ENCODE results near the gene GNB3. TPM values are rescaled to one million over a fixed set of nuclear protein-coding genes. Genes with fewer than 3 reads are reported as not detected.
A peak's percentile ranks its signal among the peaks of the same experiment; 100 is the strongest.

The GNB3 gene
- polyA plus RNA-seq, 1 donor = 5.9 TPM

- Histone ChIP-seq H3K27ac (ENCODE audit: low read length) (peak overlapping the region; percentile 87), H3K36me3 (ENCODE audit: control insufficient read depth, insufficient read depth, low read length) (peaks cover 23% of the 10 kb centered on the region), H3K4me1 (ENCODE audit: control insufficient read depth, insufficient read depth, low read length) (peaks cover 24% of the 10 kb centered on the region), H3K4me3 (ENCODE audit: low read length) (peak overlapping the region; percentile 97), H3K27me3 (ENCODE audit: control insufficient read depth, insufficient read depth, low read length) (no peaks in the 10 kb centered on the region), H3K9me3 (ENCODE audit: control insufficient read depth, low read depth, low read length) (no peaks in the 10 kb centered on the region)
- WGBS (ENCODE audit: insufficient coverage, low lambda C conversion rate) = no CpG with 5 or more reads among the region's 71 CpGs
- peak; percentile 61 to 85 for DNase-seq
Measured at GRCh38 chr12:6828781-6829535, 11.8 kb upstream of the GNB3 start.

GRCh38 chr12:6829536-6830220, 11.0 kb upstream of the GNB3 start:
- Histone ChIP-seq H3K4me3 (ENCODE audit: low read length) (peak overlapping the region; percentile 97), H3K4me1 (ENCODE audit: control insufficient read depth, insufficient read depth, low read length) (peaks cover 25% of the 10 kb centered on the region), H3K36me3 (ENCODE audit: control insufficient read depth, insufficient read depth, low read length) (peaks cover 23% of the 10 kb centered on the region), H3K9me3 (ENCODE audit: control insufficient read depth, low read depth, low read length) (no peaks in the 10 kb centered on the region), H3K27ac (ENCODE audit: low read length) (peak overlapping the region; percentile 87), H3K27me3 (ENCODE audit: control insufficient read depth, insufficient read depth, low read length) (no peaks in the 10 kb centered on the region)
- no peak for DNase-seq
- 60% methylated on average over 2 of the region's 19 CpGs for WGBS (ENCODE audit: insufficient coverage, low lambda C conversion rate)

- Histone ChIP-seq H3K27ac (ENCODE audit: low read length) (no peak overlapping the region), H3K4me3 (ENCODE audit: low read length) (peak overlapping the region; percentile 97), H3K4me1 (ENCODE audit: control insufficient read depth, insufficient read depth, low read length) (peaks cover 23% of the 10 kb centered on the region), H3K27me3 (ENCODE audit: control insufficient read depth, insufficient read depth, low read length) (no peaks in the 10 kb centered on the region), H3K9me3 (ENCODE audit: control insufficient read depth, low read depth, low read length) (no peaks in the 10 kb centered on the region), H3K36me3 (ENCODE audit: control insufficient read depth, insufficient read depth, low read length) (peaks cover 23% of the 10 kb centered on the region)
- DNase-seq = no peak
- WGBS (ENCODE audit: insufficient coverage, low lambda C conversion rate) = no CpG with 5 or more reads among the region's 11 CpGs
Measured at GRCh38 chr12:6830286-6830890, 10.3 kb upstream of the GNB3 start.

DNA sequence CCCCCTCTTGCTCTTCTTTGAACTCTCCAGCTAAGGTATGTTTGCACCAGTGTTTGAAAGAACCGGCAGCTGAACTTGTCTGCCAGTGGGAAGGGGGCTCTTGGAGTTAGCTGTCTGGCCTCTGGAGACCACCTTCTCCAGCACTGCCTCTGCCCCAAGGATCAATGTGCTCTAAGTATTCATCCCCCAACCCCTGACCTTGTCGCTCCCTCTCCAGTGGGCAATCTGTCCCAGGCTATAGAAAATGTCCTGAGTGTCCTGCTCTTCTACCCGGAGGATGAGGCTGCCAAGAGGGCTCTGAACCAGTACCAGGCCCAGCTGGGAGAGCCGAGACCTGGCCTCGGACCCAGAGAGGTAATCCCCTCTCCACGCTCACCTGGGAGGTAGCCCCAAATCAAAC, 9.7 kb upstream of the GNB3 start:
- peaks cover 23% of the 10 kb centered on the region for H3K36me3 ChIP-seq (ENCODE audit: control insufficient read depth, insufficient read depth, low read length)
- H3K4me3 ChIP-seq (ENCODE audit: low read length) = no peak overlapping the region
- H3K9me3 ChIP-seq (ENCODE audit: control insufficient read depth, low read depth, low read length) = no peaks in the 10 kb centered on the region
- peaks cover 23% of the 10 kb centered on the region for H3K4me1 ChIP-seq (ENCODE audit: control insufficient read depth, insufficient read depth, low read length)
- H3K27ac ChIP-seq (ENCODE audit: low read length) = no peak overlapping the region
- no peaks in the 10 kb centered on the region for H3K27me3 ChIP-seq (ENCODE audit: control insufficient read depth, insufficient read depth, low read length)
- no peak for DNase-seq
- 100% methylated on average over 1 of the region's 6 CpGs for WGBS (ENCODE audit: insufficient coverage, low lambda C conversion rate)

GRCh38 chr12:6831450-6831995, 9.2 kb upstream of the GNB3 start:
- DNase-seq = no peak
- no peak overlapping the region for H3K4me3 ChIP-seq (ENCODE audit: low read length)
- H3K36me3 ChIP-seq (ENCODE audit: control insufficient read depth, insufficient read depth, low read length) = peaks cover 26% of the 10 kb centered on the region
- peaks cover 23% of the 10 kb centered on the region for H3K4me1 ChIP-seq (ENCODE audit: control insufficient read depth, insufficient read depth, low read length)
- 80% methylated on average over 1 of the region's 12 CpGs for WGBS (ENCODE audit: insufficient coverage, low lambda C conversion rate)
- H3K27me3 ChIP-seq (ENCODE audit: control insufficient read depth, insufficient read depth, low read length) = no peaks in the 10 kb centered on the region
- H3K27ac ChIP-seq (ENCODE audit: low read length) = no peak overlapping the region
- no peaks in the 10 kb centered on the region for H3K9me3 ChIP-seq (ENCODE audit: control insufficient read depth, low read depth, low read length)

- no peak overlapping the region for H3K27ac ChIP-seq (ENCODE audit: low read length)
- peaks cover 20% of the 10 kb centered on the region for H3K4me1 ChIP-seq (ENCODE audit: control insufficient read depth, insufficient read depth, low read length)
- WGBS (ENCODE audit: insufficient coverage, low lambda C conversion rate) = no CpG with 5 or more reads among the region's 4 CpGs
- H3K27me3 ChIP-seq (ENCODE audit: control insufficient read depth, insufficient read depth, low read length) = no peaks in the 10 kb centered on the region
- H3K36me3 ChIP-seq (ENCODE audit: control insufficient read depth, insufficient read depth, low read length) = peaks cover 32% of the 10 kb centered on the region
- H3K9me3 ChIP-seq (ENCODE audit: control insufficient read depth, low read depth, low read length) = no peaks in the 10 kb centered on the region
- no peak for DNase-seq
- H3K4me3 ChIP-seq (ENCODE audit: low read length) = no peak overlapping the region
Measured at GRCh38 chr12:6832125-6832524, 8.6 kb upstream of the GNB3 start.

GRCh38 chr12:6833189-6833890, 7.4 kb upstream of the GNB3 start:
- Histone ChIP-seq H3K4me3 (ENCODE audit: low read length) (no peak overlapping the region), H3K27me3 (ENCODE audit: control insufficient read depth, insufficient read depth, low read length) (no peaks in the 10 kb centered on the region), H3K4me1 (ENCODE audit: control insufficient read depth, insufficient read depth, low read length) (peaks cover 12% of the 10 kb centered on the region), H3K9me3 (ENCODE audit: control insufficient read depth, low read depth, low read length) (no peaks in the 10 kb centered on the region), H3K36me3 (ENCODE audit: control insufficient read depth, insufficient read depth, low read length) (peaks cover 44% of the 10 kb centered on the region), H3K27ac (ENCODE audit: low read length) (peak overlapping the region; percentile 59)
- WGBS (ENCODE audit: insufficient coverage, low lambda C conversion rate) = no CpG with 5 or more reads among the region's 6 CpGs
- DNase-seq = no peak

DNA sequence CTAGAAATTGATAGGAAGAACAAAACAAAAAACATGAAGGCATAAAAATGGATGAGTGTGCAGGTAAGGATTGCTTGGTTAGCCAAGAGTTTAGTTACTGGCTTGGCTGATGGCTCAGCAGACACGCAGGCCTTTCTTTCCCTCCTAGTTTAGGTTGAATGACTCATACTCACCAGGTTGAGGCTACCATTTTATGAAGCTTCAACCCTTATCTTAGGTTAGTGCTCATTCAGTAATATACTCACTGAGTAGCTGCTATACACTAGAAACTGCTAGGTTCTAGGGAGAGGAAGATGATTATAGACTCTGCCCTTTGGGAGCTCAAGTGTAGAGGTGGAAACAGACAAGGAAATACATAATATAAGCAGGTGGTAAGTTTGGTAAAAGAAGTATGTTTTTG, 6.5 kb upstream of the GNB3 start:
- H3K36me3 ChIP-seq (ENCODE audit: control insufficient read depth, insufficient read depth, low read length) = peaks cover 53% of the 10 kb centered on the region
- H3K27ac ChIP-seq (ENCODE audit: low read length) = peak overlapping the region; percentile 59
- H3K9me3 ChIP-seq (ENCODE audit: control insufficient read depth, low read depth, low read length) = no peaks in the 10 kb centered on the region
- H3K4me1 ChIP-seq (ENCODE audit: control insufficient read depth, insufficient read depth, low read length) = peaks cover 12% of the 10 kb centered on the region
- DNase-seq = peak; percentile 46 to 76
- H3K4me3 ChIP-seq (ENCODE audit: low read length) = no peak overlapping the region
- H3K27me3 ChIP-seq (ENCODE audit: control insufficient read depth, insufficient read depth, low read length) = no peaks in the 10 kb centered on the region
- WGBS (ENCODE audit: insufficient coverage, low lambda C conversion rate) = no CpG with 5 or more reads among the region's 1 CpG

GRCh38 chr12:6834873-6835272, 5.9 kb upstream of the GNB3 start:
- Histone ChIP-seq H3K27me3 (ENCODE audit: control insufficient read depth, insufficient read depth, low read length) (no peaks in the 10 kb centered on the region), H3K4me1 (ENCODE audit: control insufficient read depth, insufficient read depth, low read length) (peaks cover 15% of the 10 kb centered on the region), H3K9me3 (ENCODE audit: control insufficient read depth, low read depth, low read length) (no peaks in the 10 kb centered on the region), H3K27ac (ENCODE audit: low read length) (peak overlapping the region; percentile 36), H3K4me3 (ENCODE audit: low read length) (no peak overlapping the region), H3K36me3 (ENCODE audit: control insufficient read depth, insufficient read depth, low read length) (peaks cover 58% of the 10 kb centered on the region)
- no peak for DNase-seq
- WGBS (ENCODE audit: insufficient coverage, low lambda C conversion rate) = 100% methylated on average over 3 of the region's 5 CpGs

- no CpG with 5 or more reads among the region's 16 CpGs for WGBS (ENCODE audit: insufficient coverage, low lambda C conversion rate)
- Histone ChIP-seq H3K36me3 (ENCODE audit: control insufficient read depth, insufficient read depth, low read length) (peaks cover 47% of the 10 kb centered on the region), H3K4me3 (ENCODE audit: low read length) (no peak overlapping the region), H3K27me3 (ENCODE audit: control insufficient read depth, insufficient read depth, low read length) (no peaks in the 10 kb centered on the region), H3K27ac (ENCODE audit: low read length) (no peak overlapping the region), H3K4me1 (ENCODE audit: control insufficient read depth, insufficient read depth, low read length) (peaks cover 16% of the 10 kb centered on the region), H3K9me3 (ENCODE audit: control insufficient read depth, low read depth, low read length) (no peaks in the 10 kb centered on the region)
- DNase-seq = no peak
Measured at GRCh38 chr12:6836851-6837250, 3.9 kb upstream of the GNB3 start.
